GM06990 (cell line): ENCODE results near the gene FLNB.
A peak's percentile ranks its signal among the peaks of the same experiment; 100 is the strongest.

Experiments used
- DNase-seq: peaks from one replicate; pipeline ENCODE4 v3.0.0-alpha.2; 2011; ENCODE audit not compliant: insufficient read length; ENCODE audit errors: extremely low read depth
- H3K27me3 ChIP-seq: replicated peaks from 2 replicates; pipeline ENCODE4 v1.6.0; 2011; ENCODE audit warnings: low read length; ENCODE audit not compliant: control insufficient read depth, insufficient read depth
- H3K36me3 ChIP-seq: 2 replicates; pipeline ENCODE4 v1.5.1; 2011; ENCODE audit warnings: low read length; ENCODE audit not compliant: control insufficient read depth, insufficient read depth
- H3K4me3 ChIP-seq: replicated peaks from 2 replicates; pipeline ENCODE4 v1.5.1; 2011; ENCODE audit warnings: low read depth, mild to moderate bottlenecking, control low read depth, low read length
- CTCF ChIP-seq: IDR thresholded peaks from 2 replicates; pipeline ENCODE4 v1.5.1; 2011; ENCODE audit warnings: low read length, control low read depth, mild to moderate bottlenecking, inconsistent platforms; ENCODE audit not compliant: insufficient read depth, poor library complexity, severe bottlenecking

FLNB gene

DNA sequence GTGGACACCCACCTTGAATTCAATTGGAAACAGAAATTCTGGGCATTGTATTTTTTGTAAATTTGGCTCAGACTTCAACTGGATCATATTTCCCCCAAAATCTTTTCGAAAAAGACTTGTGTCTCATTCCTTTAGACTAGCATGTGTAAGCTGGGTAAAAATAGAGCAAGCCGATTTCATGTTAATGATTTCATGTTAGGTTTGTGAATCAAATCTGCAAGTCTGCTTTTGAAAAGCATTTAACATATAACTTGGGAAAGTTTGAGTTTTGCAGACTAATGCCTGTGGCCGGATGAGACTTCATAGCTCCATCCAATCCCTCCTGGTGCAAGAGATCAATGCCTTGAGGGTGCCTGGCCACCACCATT, 64.5 kb downstream of the FLNB start:
- no peaks in the 10 kb centered on the region for H3K36me3 ChIP-seq
- no peak overlapping the region for H3K4me3 ChIP-seq
- no peak for DNase-seq
- TF ChIP-seq CTCF: no peak
- H3K27me3 ChIP-seq: no peaks in the 10 kb centered on the region

- TF ChIP-seq CTCF: no peak
- no peaks in the 10 kb centered on the region for H3K36me3 ChIP-seq
- H3K4me3 ChIP-seq: no peak overlapping the region
- DNase-seq: no peak
- H3K27me3 ChIP-seq: no peaks in the 10 kb centered on the region
Observed at GRCh38 chr3:58073301-58074108, 65.3 kb downstream of the FLNB start.

DNA sequence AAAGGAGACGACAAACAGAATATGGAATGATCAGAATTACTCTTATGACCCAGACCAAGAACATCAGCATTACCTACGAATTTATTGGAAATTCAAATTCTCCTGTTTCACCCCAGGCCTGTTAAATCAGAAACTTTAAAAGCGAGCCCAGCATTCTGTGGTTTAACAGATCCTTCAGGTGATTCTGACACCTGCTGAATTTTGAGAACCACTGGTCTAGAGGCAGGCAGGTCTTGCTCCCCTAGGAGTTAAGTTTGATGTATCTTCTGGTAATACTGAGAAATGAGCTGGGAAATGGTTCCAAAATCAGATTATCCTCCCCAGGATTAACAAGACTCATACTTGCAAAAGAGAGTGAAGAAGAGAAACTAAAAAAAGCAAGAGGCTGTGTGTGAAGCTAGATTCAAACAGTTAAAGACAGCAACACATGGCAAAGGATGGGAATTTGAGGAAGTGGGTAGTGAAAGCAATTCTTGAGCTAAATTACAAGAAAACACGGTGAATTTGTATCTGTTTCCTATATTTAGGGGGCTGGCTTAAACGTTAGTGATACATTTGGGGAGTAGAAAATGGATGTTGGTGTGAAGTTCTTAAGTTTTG, 66.0 kb downstream of the FLNB start:
- TF ChIP-seq CTCF: no peak
- peak; percentile 20 for DNase-seq
- peaks cover 2% of the 10 kb centered on the region; the same call in 1 of the 2 replicates for H3K36me3 ChIP-seq
- no peaks in the 10 kb centered on the region for H3K27me3 ChIP-seq
- H3K4me3 ChIP-seq: no peak overlapping the region

DNA sequence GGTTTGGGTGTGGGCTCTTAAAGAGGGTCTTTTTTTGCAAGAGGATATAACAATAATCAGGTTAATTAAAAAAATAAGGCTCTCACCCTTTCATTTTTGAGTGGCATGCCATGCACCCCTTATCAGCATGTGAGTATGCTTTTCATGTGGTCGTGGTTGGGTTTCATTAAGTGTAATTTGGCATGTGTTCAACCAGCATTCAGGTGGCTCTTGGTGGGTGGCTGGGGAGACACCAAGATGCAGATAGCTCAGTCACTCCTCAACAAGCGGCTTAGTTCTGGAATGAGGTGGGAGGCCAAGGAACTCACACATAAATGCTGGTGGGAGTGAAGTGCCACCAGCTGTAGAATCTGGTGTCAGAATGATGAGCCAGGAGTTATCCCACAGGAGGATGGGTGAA, 66.8 kb downstream of the FLNB start:
- Histone ChIP-seq H3K36me3 (peaks cover 2% of the 10 kb centered on the region; the same call in 1 of the 2 replicates), H3K27me3 (no peaks in the 10 kb centered on the region), H3K4me3 (no peak overlapping the region)
- no peak for TF ChIP-seq CTCF
- DNase-seq: no peak

- Histone ChIP-seq H3K4me3 (no peak overlapping the region), H3K27me3 (no peaks in the 10 kb centered on the region), H3K36me3 (peaks cover 2% of the 10 kb centered on the region; the same call in 1 of the 2 replicates)
- no peak for DNase-seq
- TF ChIP-seq CTCF: no peak
Observed at GRCh38 chr3:58077596-58078285, 69.5 kb downstream of the FLNB start.
